HepG2 (cell line): ENCODE measurements around the gene MZF1. TPM values are rescaled to one million over a fixed set of nuclear protein-coding genes. Genes with fewer than 3 reads are reported as not detected.

Experiments used
- AKAP8 ChIP-seq: sonication (generic); formaldehyde crosslinking; IDR thresholded peaks from 2 replicates; pipeline ENCODE4 v1.5.1; 2020; ENCODE audit warnings: mild to moderate bottlenecking, missing genetic modification reagents
- ASH2L ChIP-seq: fragments of 300-600, 200-600 bp; sonication (generic); IDR thresholded peaks from 2 replicates; pipeline ENCODE4 v1.7.0; 2017; ENCODE audit warnings: low read depth, mild to moderate bottlenecking, moderate library complexity, mixed read lengths, low read length; ENCODE audit not compliant: insufficient read length
- HMG20B ChIP-seq: conservative IDR thresholded peaks from 2 replicates; pipeline ENCODE4 v1.6.1; 2016; ENCODE audit warnings: missing genetic modification reagents, missing compliant biosample characterization
- IRF2 ChIP-seq: IDR thresholded peaks from 2 replicates; pipeline ENCODE4 v1.6.1; 2018; ENCODE audit warnings: missing genetic modification reagents, missing compliant biosample characterization
- KMT2A ChIP-seq: sonication (generic); formaldehyde crosslinking; IDR thresholded peaks from 2 replicates; pipeline ENCODE4 v1.4.0; 2020; ENCODE audit warnings: missing genetic modification reagents
- LCORL ChIP-seq, 2 experiments: fragments of 450-650 bp in 1 of 2; sonication (generic) in 1 of 2; formaldehyde crosslinking in 1 of 2; IDR thresholded peaks; 2 replicates each; pipeline versions ENCODE4 v1.5.0 to v1.6.1; 2017 to 2020; ENCODE audit warnings: antibody characterized with exemption in 1 of 2, missing genetic modification reagents in 1 of 2
- MAFG ChIP-seq: sonication (generic); formaldehyde crosslinking; IDR thresholded peaks from 2 replicates; pipeline ENCODE4 v1.5.1; 2020; ENCODE audit warnings: mild to moderate bottlenecking, missing genetic modification reagents
- NFYC ChIP-seq: IDR thresholded peaks from 2 replicates; pipeline ENCODE4 v1.6.1; 2016; ENCODE audit warnings: missing genetic modification reagents, missing compliant biosample characterization
- PHF21A ChIP-seq: sonication (generic); formaldehyde crosslinking; IDR thresholded peaks from 2 replicates; pipeline ENCODE4 v1.5.0; 2020; ENCODE audit warnings: mild to moderate bottlenecking, missing genetic modification reagents
- SMAD3 ChIP-seq: sonication (generic); formaldehyde crosslinking; IDR thresholded peaks from 2 replicates; pipeline ENCODE4 v1.4.0; 2020; ENCODE audit warnings: missing genetic modification reagents
- SP140L ChIP-seq: sonication (generic); formaldehyde crosslinking; IDR thresholded peaks from 2 replicates; pipeline ENCODE4 v1.4.0; 2020; ENCODE audit warnings: missing genetic modification reagents, borderline replicate concordance
- SRY ChIP-seq: sonication (generic); formaldehyde crosslinking; IDR thresholded peaks from 2 replicates; pipeline ENCODE4 v1.8.0; 2022; ENCODE audit warnings: mild to moderate bottlenecking, missing genetic modification reagents
- SSRP1 ChIP-seq: IDR thresholded peaks from 2 replicates; pipeline ENCODE4 v1.6.1; 2016; ENCODE audit warnings: control low read depth
- STAT5B ChIP-seq: sonication (generic); formaldehyde crosslinking; IDR thresholded peaks from 2 replicates; pipeline ENCODE4 v1.4.0; 2020; ENCODE audit warnings: missing genetic modification reagents
- TBX3 ChIP-seq: fragments of 450-650 bp; IDR thresholded peaks from 2 replicates; pipeline ENCODE4 v1.6.1; 2017; ENCODE audit warnings: antibody characterized with exemption, mild to moderate bottlenecking, inconsistent platforms, borderline replicate concordance
- ZBTB8A ChIP-seq: sonication (generic); formaldehyde crosslinking; IDR thresholded peaks from 2 replicates; pipeline ENCODE4 v1.4.0; 2020; ENCODE audit warnings: mild to moderate bottlenecking, low read depth, missing genetic modification reagents, borderline replicate concordance
- ZNF121 ChIP-seq: sonication (generic); formaldehyde crosslinking; IDR thresholded peaks from 2 replicates; pipeline ENCODE4 v1.5.0; 2020; ENCODE audit warnings: mild to moderate bottlenecking, missing genetic modification reagents
- ZNF207 ChIP-seq: fragments of 450-650 bp; IDR thresholded peaks from 2 replicates; pipeline ENCODE4 v1.6.1; 2016; ENCODE audit warnings: antibody characterized with exemption, borderline replicate concordance
- ZNF264 ChIP-seq: sonication (generic); formaldehyde crosslinking; IDR thresholded peaks from 2 replicates; pipeline ENCODE4 v1.4.0; 2020; ENCODE audit warnings: missing genetic modification reagents
- ZNF282 ChIP-seq: fragments of 450-650 bp; IDR thresholded peaks from 2 replicates; pipeline ENCODE4 v1.6.1; 2018; ENCODE audit not compliant: partially characterized antibody
- ZNF30 ChIP-seq: sonication (generic); formaldehyde crosslinking; IDR thresholded peaks from 2 replicates; pipeline ENCODE4 v1.5.0; 2020; ENCODE audit warnings: mild to moderate bottlenecking, missing genetic modification reagents
- ZNF552 ChIP-seq: sonication (generic); formaldehyde crosslinking; IDR thresholded peaks from 2 replicates; pipeline ENCODE4 v1.9.0; 2022; ENCODE audit warnings: missing genetic modification reagents, mild to moderate bottlenecking, borderline replicate concordance
- ZNF607 ChIP-seq: sonication (generic); formaldehyde crosslinking; IDR thresholded peaks from 2 replicates; pipeline ENCODE4 v1.5.1; 2020; ENCODE audit warnings: missing genetic modification reagents, mild to moderate bottlenecking, borderline replicate concordance
- ZNF749 ChIP-seq: sonication (generic); formaldehyde crosslinking; IDR thresholded peaks from 2 replicates; pipeline ENCODE4 v1.8.0; 2022; ENCODE audit warnings: mild to moderate bottlenecking, missing genetic modification reagents, moderate library complexity, borderline replicate concordance
- ZNF878 ChIP-seq: sonication (generic); formaldehyde crosslinking; IDR thresholded peaks from 2 replicates; pipeline ENCODE4 v1.8.1; 2023; ENCODE audit warnings: mild to moderate bottlenecking, missing genetic modification reagents, moderate library complexity
- ZZZ3 ChIP-seq: sonication (generic); formaldehyde crosslinking; IDR thresholded peaks from 2 replicates; pipeline ENCODE4 v1.4.0; 2020; ENCODE audit warnings: missing genetic modification reagents, mild to moderate bottlenecking, borderline replicate concordance
- polyA plus RNA-seq, 8 experiments: library from polyadenylated mRNA; depleted of rRNA in 3 of 8; stranded (reverse) in 7 of 8; unstranded in 1 of 8; fragments of >200 nt; fragmentation: Illumina TruSeq in 4 of 8; extraction: Trizol in 4 of 8; gene quantifications; 2 replicates each; pipeline versions ENCODE4 v1.2.1 to v1.2.3, GENCODE V29; 2011 to 2016; ENCODE audit warnings: low read depth in 4 of 8, missing spikeins in 1 of 8, mixed read lengths in 1 of 8; ENCODE audit not compliant: insufficient read depth in 1 of 8
- total RNA-seq, 5 experiments: library from RNA; depleted of rRNA; stranded (reverse); fragments of >200 nt; fragmentation: Illumina TruSeq; extraction: Trizol; gene quantifications; 2 replicates each; pipeline ENCODE4 v1.2.3, GENCODE V29; 2016; ENCODE audit warnings: low read depth in 1 of 5
- TF ChIP-seq, protein P1 (sequence below): sonication (generic); formaldehyde crosslinking; IDR thresholded peaks from 2 replicates; pipeline ENCODE4 v1.8.0; 2022; ENCODE audit warnings: missing genetic modification reagents, mild to moderate bottlenecking, moderate library complexity, borderline replicate concordance
- TF ChIP-seq, protein P2 (sequence below): sonication (generic); formaldehyde crosslinking; IDR thresholded peaks from 2 replicates; pipeline ENCODE4 v1.8.1; 2023; ENCODE audit warnings: missing genetic modification reagents, mild to moderate bottlenecking, borderline replicate concordance

MZF1 gene
- total and polyA plus RNA-seq, 2 of the 13 experiments (the other 11 are each of a cell fraction or from before 2014, with no cell fraction given), result 3.1 to 8.1 TPM

DNA sequence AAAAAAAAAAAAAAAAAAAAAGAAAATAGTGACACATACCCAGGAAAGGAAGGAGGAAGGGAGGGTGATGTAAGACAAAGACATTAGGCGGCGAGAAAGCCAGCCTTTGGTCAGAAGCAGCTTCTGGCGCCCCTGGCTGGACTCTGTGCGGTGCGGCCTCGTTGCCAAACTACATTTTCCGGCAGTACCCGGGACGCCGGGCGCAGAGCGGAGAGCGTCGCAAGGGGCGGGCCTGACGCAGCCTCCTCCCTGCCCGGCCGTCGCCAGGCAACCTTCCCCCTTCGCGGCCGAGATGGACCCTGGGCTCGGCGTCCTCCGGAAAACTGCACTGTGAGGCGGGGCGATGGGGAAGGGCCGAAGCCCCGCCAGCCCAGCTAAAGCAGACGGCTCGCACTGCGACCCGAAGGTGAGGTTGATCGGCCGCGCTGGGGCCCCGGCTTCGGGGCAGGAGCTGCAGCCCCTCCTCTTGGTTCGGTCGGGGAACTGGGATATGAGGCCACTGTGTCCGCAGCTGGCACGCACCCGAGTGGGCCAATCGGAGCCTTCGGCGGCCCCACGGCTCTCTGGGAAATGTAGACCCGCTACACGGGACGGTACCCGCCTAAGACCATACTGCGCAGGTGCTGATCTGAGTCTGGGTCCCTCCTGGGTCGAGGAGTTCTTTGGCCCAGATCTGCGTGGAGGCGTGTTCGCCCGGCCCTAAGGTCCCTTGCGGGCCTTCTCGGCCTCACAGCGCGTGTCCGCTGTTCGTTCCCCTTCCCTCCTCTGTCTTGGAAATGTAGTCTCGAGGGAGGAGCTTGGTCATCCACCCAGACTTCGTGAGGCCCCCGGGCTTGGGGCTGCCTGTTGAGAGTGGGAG is 2.3 kb upstream of the MZF1 start (continued):
- TF ChIP-seq ZNF30 (CRISPR knock-in tag), result no peak
- TF ChIP-seq AKAP8, result peak; percentile 71; the same call in 1 of the 2 replicates
- peak; percentile 9; the same call in 1 of the 2 replicates for TF ChIP-seq TBX3
- no peak for TF ChIP-seq ZNF878
- TF ChIP-seq SRY (CRISPR knock-in tag), result peak; percentile 75
- TF ChIP-seq ZNF607 (CRISPR knock-in tag), result peak; percentile 46; the same call in 1 of the 2 replicates
- TF ChIP-seq PHF21A (CRISPR knock-in tag), result peak; percentile 83
- TF ChIP-seq SMAD3 (CRISPR knock-in tag), result no peak
- TF ChIP-seq ASH2L, result no peak
- TF ChIP-seq ZZZ3 (CRISPR knock-in tag), result no peak
- no peak for TF ChIP-seq LCORL (IDR thresholded peaks at IDR 0.05)
- peak; percentile 58; the same call in 1 of the 2 replicates for TF ChIP-seq LCORL (CRISPR knock-in tag; IDR thresholded peaks at IDR 0.05)
- no peak for TF ChIP-seq IRF2 (CRISPR knock-in tag)
- TF ChIP-seq ZNF282, result no peak
- TF ChIP-seq ZNF749, result no peak
- TF ChIP-seq KMT2A (CRISPR knock-in tag), result peak; percentile 58; the same call in 1 of the 2 replicates
- peak; percentile 77 for TF ChIP-seq ZNF264 (CRISPR knock-in tag)
- no peak for TF ChIP-seq MAFG (CRISPR knock-in tag)
- no peak for TF ChIP-seq STAT5B (CRISPR knock-in tag)
- TF ChIP-seq SSRP1 (CRISPR knock-in tag), result peak; percentile 92
- TF ChIP-seq ZNF552 (CRISPR knock-in tag), result no peak
- TF ChIP-seq NFYC (CRISPR knock-in tag), result peak; percentile 81
- TF ChIP-seq ZBTB8A (CRISPR knock-in tag), result no peak
- no peak for TF ChIP-seq SP140L (CRISPR knock-in tag)
- no peak for TF ChIP-seq ZNF121
- peak; percentile 9; the same call in 1 of the 2 replicates for TF ChIP-seq HMG20B (CRISPR knock-in tag)
- no peak for TF ChIP-seq ZNF207
- TF ChIP-seq, protein P1, sequence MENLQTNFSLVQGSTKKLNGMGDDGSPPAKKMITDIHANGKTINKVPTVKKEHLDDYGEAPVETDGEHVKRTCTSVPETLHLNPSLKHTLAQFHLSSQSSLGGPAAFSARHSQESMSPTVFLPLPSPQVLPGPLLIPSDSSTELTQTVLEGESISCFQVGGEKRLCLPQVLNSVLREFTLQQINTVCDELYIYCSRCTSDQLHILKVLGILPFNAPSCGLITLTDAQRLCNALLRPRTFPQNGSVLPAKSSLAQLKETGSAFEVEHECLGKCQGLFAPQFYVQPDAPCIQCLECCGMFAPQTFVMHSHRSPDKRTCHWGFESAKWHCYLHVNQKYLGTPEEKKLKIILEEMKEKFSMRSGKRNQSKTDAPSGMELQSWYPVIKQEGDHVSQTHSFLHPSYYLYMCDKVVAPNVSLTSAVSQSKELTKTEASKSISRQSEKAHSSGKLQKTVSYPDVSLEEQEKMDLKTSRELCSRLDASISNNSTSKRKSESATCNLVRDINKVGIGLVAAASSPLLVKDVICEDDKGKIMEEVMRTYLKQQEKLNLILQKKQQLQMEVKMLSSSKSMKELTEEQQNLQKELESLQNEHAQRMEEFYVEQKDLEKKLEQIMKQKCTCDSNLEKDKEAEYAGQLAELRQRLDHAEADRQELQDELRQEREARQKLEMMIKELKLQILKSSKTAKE (CRISPR knock-in tag), result no peak
- TF ChIP-seq, protein P2, sequence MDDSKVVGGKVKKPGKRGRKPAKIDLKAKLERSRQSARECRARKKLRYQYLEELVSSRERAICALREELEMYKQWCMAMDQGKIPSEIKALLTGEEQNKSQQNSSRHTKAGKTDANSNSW (CRISPR knock-in tag), result peak; percentile 68; the same call in 1 of the 2 replicates
